H1 (cell line): ENCODE results near the gene ELAVL1. TPM values are rescaled to one million over a fixed set of nuclear protein-coding genes. Genes with fewer than 3 reads are reported as not detected.

Source experiments
- CTCF ChIA-PET: fragments of 300-600 bp; sonication (Branson Sonifier 250); formaldehyde crosslinking; loops from one replicate; lab custom pipeline; 2021; ENCODE audit not compliant: partially characterized antibody; lab: Charles Lee
- POLR2A ChIA-PET: fragments of 300-600 bp; sonication (Branson Sonifier 250); formaldehyde crosslinking; loops from one replicate; lab custom pipeline; 2021; ENCODE audit warnings: inconsistent platforms; ENCODE audit not compliant: partially characterized antibody; lab: Charles Lee
- DNase-seq, 2 experiments: peaks; one replicate each; pipeline versions ENCODE4 v3.0.0 to v3.0.0-alpha.2; 2010 to 2022; ENCODE audit warnings: low spot score in 2 of 2, low read depth in 1 of 2, mixed read lengths in 1 of 2
- FAIRE-seq: peaks from 2 replicates; lab custom pipeline; 2011; peaks lifted over from hg19 to GRCh38; lab: Jason Lieb, UNC
- H2AFZ ChIP-seq: 2 replicates; pipeline ENCODE4 v1.8.1; 2012; ENCODE audit warnings: low read length, inconsistent platforms
- H2AK5ac ChIP-seq: 2 replicates; pipeline ENCODE4 v1.6.1; 2013; ENCODE audit warnings: low read depth, low read length
- H2BK120ac ChIP-seq: replicated peaks from 2 replicates; pipeline ENCODE3; 2013; ENCODE audit warnings: low read depth, low read length, inconsistent platforms
- H2BK12ac ChIP-seq: 2 replicates; pipeline ENCODE4 v1.6.1; 2013; ENCODE audit warnings: low read depth, low read length
- H2BK15ac ChIP-seq: 2 replicates; pipeline ENCODE4 v1.6.1; 2013; ENCODE audit warnings: low read length
- H2BK20ac ChIP-seq: 2 replicates; pipeline ENCODE4 v1.6.1; 2013; ENCODE audit warnings: low read length
- H2BK5ac ChIP-seq: 2 replicates; pipeline ENCODE4 v1.6.1; 2013; ENCODE audit warnings: low read depth, low read length
- H3K14ac ChIP-seq: 2 replicates; pipeline ENCODE4 v1.6.1; 2013; ENCODE audit warnings: inconsistent platforms; ENCODE audit not compliant: insufficient read length
- H3K18ac ChIP-seq: 2 replicates; pipeline ENCODE4 v1.6.1; 2013; ENCODE audit warnings: low read length; ENCODE audit errors: extremely low read depth
- H3K23ac ChIP-seq: 2 replicates; pipeline ENCODE4 v1.6.1; 2013; ENCODE audit warnings: inconsistent platforms; ENCODE audit not compliant: insufficient read length
- H3K23me2 ChIP-seq: 2 replicates; pipeline ENCODE4 v1.6.1; 2013; ENCODE audit warnings: low read depth, low read length
- H3K27ac ChIP-seq: 2 replicates; pipeline ENCODE4 v1.6.1; 2011; ENCODE audit warnings: low read depth, low read length, inconsistent platforms
- H3K27me3 ChIP-seq, 4 experiments: replicated peaks in 1 of 4; 1 replicate in 1 of 4; 2 replicates in 3 of 4; pipeline versions ENCODE4 v1.6.1 to v1.8.1; 2011 to 2013; ENCODE audit warnings: low read length in 3 of 4, mild to moderate bottlenecking in 3 of 4, inconsistent platforms in 2 of 4, mixed read lengths in 2 of 4, moderate library complexity in 1 of 4; ENCODE audit not compliant: control insufficient read depth in 3 of 4, insufficient read depth in 3 of 4; ENCODE audit errors: extremely low read depth in 1 of 4
- H3K36me3 ChIP-seq, 4 experiments: 2 replicates each; pipeline versions ENCODE4 v1.6.1 to v1.8.1; 2011 to 2013; ENCODE audit warnings: mild to moderate bottlenecking in 4 of 4, low read length in 3 of 4, moderate library complexity in 2 of 4, control low read depth in 1 of 4, inconsistent platforms in 1 of 4; ENCODE audit not compliant: insufficient read depth in 4 of 4, control insufficient read depth in 2 of 4
- H3K4ac ChIP-seq: replicated peaks from 2 replicates; pipeline ENCODE3; 2013; ENCODE audit warnings: low read length, low read depth, mixed read lengths, inconsistent platforms; ENCODE audit not compliant: insufficient read length
- H3K4me1 ChIP-seq, 4 experiments: replicated peaks in 1 of 4; 1 replicate in 1 of 4; 2 replicates in 3 of 4; pipeline versions ENCODE4 v1.6.1 to v1.8.1; 2011 to 2013; ENCODE audit warnings: low read length in 3 of 4, inconsistent platforms in 2 of 4, mixed read lengths in 1 of 4; ENCODE audit not compliant: insufficient read depth in 4 of 4, control insufficient read depth in 3 of 4
- H3K4me2 ChIP-seq, 2 experiments: 2 replicates each; pipeline versions ENCODE4 v1.6.1 to v1.8.1; 2011 to 2013; ENCODE audit warnings: low read depth in 2 of 2, low read length in 2 of 2, control low read depth in 1 of 2, inconsistent platforms in 1 of 2, mild to moderate bottlenecking in 1 of 2; ENCODE audit not compliant: insufficient read depth in 1 of 2
- H3K4me3 ChIP-seq, 4 experiments: fragments of 200-600, 300-600 bp in 1 of 4; sonication (generic), shearing (Covaris generic), sonication (Bioruptor Twin) in 1 of 4; 2 replicates each; pipeline versions ENCODE4 v1.5.1 to v1.8.1; 2011 to 2016; ENCODE audit warnings: low read length in 4 of 4, low read depth in 3 of 4, control low read depth in 2 of 4, inconsistent platforms in 2 of 4, mild to moderate bottlenecking in 2 of 4, mixed read lengths in 1 of 4, moderate library complexity in 1 of 4; ENCODE audit not compliant: insufficient read depth in 2 of 4; ENCODE audit errors: extremely low read depth in 1 of 4
- H3K56ac ChIP-seq: replicated peaks from 2 replicates; pipeline ENCODE3; 2013; ENCODE audit warnings: low read depth, mild to moderate bottlenecking, mixed read lengths, low read length, inconsistent platforms; ENCODE audit not compliant: insufficient read length
- H3K79me1 ChIP-seq: 2 replicates; pipeline ENCODE4 v1.6.1; 2013; ENCODE audit warnings: low read depth, low read length, control low read depth
- H3K79me2 ChIP-seq, 2 experiments: 2 replicates each; pipeline versions ENCODE4 v1.6.1 to v1.8.1; 2012 to 2013; ENCODE audit warnings: low read length in 2 of 2, mild to moderate bottlenecking in 2 of 2, inconsistent platforms in 1 of 2; ENCODE audit not compliant: insufficient read depth in 2 of 2, control insufficient read depth in 1 of 2
- H3K9ac ChIP-seq, 4 experiments: replicated peaks in 1 of 4; 1 replicate in 1 of 4; 2 replicates in 3 of 4; pipeline versions ENCODE4 v1.6.1 to v1.8.1; 2011 to 2013; ENCODE audit warnings: low read depth in 3 of 4, low read length in 3 of 4, control low read depth in 2 of 4, mild to moderate bottlenecking in 2 of 4, moderate library complexity in 2 of 4, inconsistent platforms in 1 of 4; ENCODE audit errors: extremely low read depth in 1 of 4
- H3K9me3 ChIP-seq, 2 experiments: 2 replicates each; pipeline versions ENCODE4 v1.6.1 to v1.8.1; 2012 to 2013; ENCODE audit warnings: mild to moderate bottlenecking in 2 of 2, moderate library complexity in 2 of 2, control low read depth in 1 of 2, inconsistent platforms in 1 of 2, low read depth in 1 of 2, low read length in 1 of 2, mixed read lengths in 1 of 2; ENCODE audit not compliant: insufficient read depth in 2 of 2
- H4K20me1 ChIP-seq, 2 experiments: replicated peaks in 1 of 2; 2 replicates each; pipeline versions ENCODE3 to v1.8.1; 2011 to 2013; ENCODE audit warnings: inconsistent platforms in 2 of 2, low read length in 2 of 2, mild to moderate bottlenecking in 1 of 2; ENCODE audit not compliant: insufficient read depth in 2 of 2, control insufficient read depth in 1 of 2
- H4K5ac ChIP-seq: 2 replicates; pipeline ENCODE4 v1.6.1; 2013; ENCODE audit warnings: low read length, low read depth, mixed read lengths, inconsistent platforms; ENCODE audit not compliant: insufficient read length
- H4K8ac ChIP-seq: 2 replicates; pipeline ENCODE4 v1.8.0; 2013; ENCODE audit warnings: mild to moderate bottlenecking, moderate library complexity, low read length, inconsistent platforms; ENCODE audit not compliant: insufficient read depth; ENCODE audit errors: extremely low read depth
- H4K91ac ChIP-seq: replicated peaks from 2 replicates; pipeline ENCODE3; 2013; ENCODE audit warnings: low read length, mixed read lengths, inconsistent platforms; ENCODE audit not compliant: insufficient read length
- RBBP5 ChIP-seq: IDR thresholded peaks from 2 replicates; pipeline ENCODE4 v1.7.1; 2012; ENCODE audit warnings: low read depth, mild to moderate bottlenecking, inconsistent platforms, low read length, moderate library complexity, borderline replicate concordance
- SIRT6 ChIP-seq: IDR thresholded peaks from one replicate; pipeline ENCODE4 v1.7.1; 2012; ENCODE audit warnings: low read length, inconsistent platforms
- TBP ChIP-seq: IDR thresholded peaks from 2 replicates; pipeline ENCODE4 v1.6.1; 2011; ENCODE audit warnings: low read depth, low read length, improper control_type of control experiment
- WGBS, 2 experiments: shearing (Covaris generic) in 1 of 2; methylation state at CpG; one replicate each; pipeline versions ENCODE4 v1.1.6 to v1.1.7; 2013 to 2015; ENCODE audit warnings: low lambda C conversion rate in 2 of 2, mixed read lengths in 2 of 2, inconsistent platforms in 1 of 2, low coverage in 1 of 2, missing lambda C conversion rate in 1 of 2; ENCODE audit not compliant: insufficient replicate concordance in 2 of 2, insufficient coverage in 1 of 2, insufficient read length in 1 of 2; ENCODE audit errors: extremely low coverage in 1 of 2, missing lambda C conversion rate in 1 of 2; 5-methylcytosine and 5-hydroxymethylcytosine counted together
- polyA plus RNA-seq, 7 experiments: library from polyadenylated mRNA; depleted of rRNA in 3 of 7; stranded (reverse) in 5 of 7; unstranded in 2 of 7; fragments of >200 nt in 5 of 7; fragments of 200-250 nt in 2 of 7; gene quantifications; 1 replicate in 5 of 7; 2 replicates in 1 of 7; 4 replicates in 1 of 7; pipeline versions ENCODE4 v1.2.1 to v1.2.3, GENCODE V29; 2011 to 2013; ENCODE audit warnings: missing spikeins in 2 of 7, mixed read lengths in 2 of 7
- total RNA-seq: library from RNA; stranded (reverse); fragmentation: NEBNext Ultra II Directional; extraction: Animal tissue kit (Norgen Biotek cat#: 25700); gene quantifications from 2 replicates; pipeline ENCODE4 v1.2.1, GENCODE V29; 2021

ELAVL1 gene
- total and polyA plus RNA-seq, 2 of the 8 experiments (the other 6 are each of a cell fraction or from before 2014, with no cell fraction given), result 56.7 to 163 TPM

DNA sequence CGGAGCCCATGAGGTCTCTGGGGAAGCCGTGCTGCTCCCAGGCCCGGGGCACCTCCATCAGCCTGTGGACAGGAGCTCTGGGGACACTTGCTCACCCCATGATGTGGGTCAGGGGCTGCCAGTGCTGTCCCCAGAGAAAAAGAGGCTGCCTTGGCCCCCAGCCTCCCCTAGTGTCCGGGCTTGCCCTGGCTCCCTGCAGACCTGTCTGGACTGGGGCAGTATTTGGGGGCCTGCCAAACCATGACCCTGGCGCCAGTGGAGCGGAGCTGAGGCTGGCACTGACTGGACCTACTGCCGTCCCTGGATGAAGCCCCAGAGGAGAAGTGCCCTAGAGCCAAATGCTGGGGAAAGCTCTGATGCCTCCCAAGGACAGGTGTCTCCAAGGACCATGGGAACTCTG lies 30.4 kb downstream of the ELAVL1 start:
- H2BK12ac ChIP-seq, result no peak overlapping the region
- H3K56ac ChIP-seq, result no peak overlapping the region
- no peak overlapping the region for H3K23ac ChIP-seq
- WGBS, 2 experiments, result 90% methylated on average over 7 of the region's 7 CpGs; no CpG with 5 or more reads in 1 of the 2 experiments
- no peaks in the 10 kb centered on the region for H3K23me2 ChIP-seq
- no peak overlapping the region for H3K18ac ChIP-seq
- peaks cover 13% of the 10 kb centered on the region for H3K79me1 ChIP-seq
- CTCF ChIA-PET, result interaction anchor here (0.7 to 1.8 kb wide), 5 partner anchors 19 to 46 kb away, joined by 3 to 8 read pairs (median 3); partner anchors contain the start of gene TIMM44
- no peak overlapping the region for H2BK5ac ChIP-seq
- H3K9me3 ChIP-seq, result no peaks in the 10 kb centered on the region
- peaks cover 21 to 53% (median 43%) of the 10 kb centered on the region in 4 experiments for H3K36me3 ChIP-seq
- DNase-seq (no peak), FAIRE-seq (no peak)
- no peak overlapping the region for H4K5ac ChIP-seq
- H3K14ac ChIP-seq, result no peak overlapping the region
- no peak overlapping the region for H3K9ac ChIP-seq
- no peak overlapping the region for H3K4ac ChIP-seq
- no peak overlapping the region for H3K27ac ChIP-seq
- H3K4me2 ChIP-seq, result no peak overlapping the region
- POLR2A ChIA-PET, result interaction anchor here (1.0 to 1.7 kb wide), 3 partner anchors 19 to 31 kb away, joined by 3 to 4 read pairs (median 3); partner anchors contain the start of genes ELAVL1 and TIMM44
- H3K4me1 ChIP-seq, result no peaks in the 10 kb centered on the region
- no peak overlapping the region for H2BK20ac ChIP-seq
- H3K27me3 ChIP-seq, result no peaks in the 10 kb centered on the region
- no peak overlapping the region for H2AK5ac ChIP-seq
- peaks cover 15 to 43% of the 10 kb centered on the region in 2 experiments for H4K20me1 ChIP-seq
- no peak overlapping the region for H2AFZ ChIP-seq
- no peak overlapping the region for H4K8ac ChIP-seq
- H3K79me2 ChIP-seq, result no peaks in the 10 kb centered on the region; a peak in 1 of 4 replicates
- H2BK120ac ChIP-seq, result no peak overlapping the region
- no peak overlapping the region for H2BK15ac ChIP-seq
- no peak overlapping the region for H3K4me3 ChIP-seq
- H4K91ac ChIP-seq, result no peak overlapping the region
- TF ChIP-seq RBBP5 (no peak), SIRT6 (no peak), TBP (no peak)
